DOHH2 (cell line): ENCODE data around the gene ARHGAP6.

Source experiments
- CTCF ChIP-seq: fragments of 200-600 bp; sonication (generic); IDR thresholded peaks from one replicate; pipeline ENCODE4 v1.5.1; 2014; ENCODE audit warnings: antibody characterized with exemption, mild to moderate bottlenecking, low read depth, low read length; ENCODE audit not compliant: poor library complexity, severe bottlenecking
- EZH2phosphoT487 ChIP-seq: fragments of 200-600 bp; sonication (generic); IDR thresholded peaks from 2 replicates; pipeline ENCODE4 v1.6.1; 2017; ENCODE audit warnings: borderline replicate concordance, mild to moderate bottlenecking, antibody characterized with exemption, low read length, moderate library complexity, mixed read lengths

DNA sequence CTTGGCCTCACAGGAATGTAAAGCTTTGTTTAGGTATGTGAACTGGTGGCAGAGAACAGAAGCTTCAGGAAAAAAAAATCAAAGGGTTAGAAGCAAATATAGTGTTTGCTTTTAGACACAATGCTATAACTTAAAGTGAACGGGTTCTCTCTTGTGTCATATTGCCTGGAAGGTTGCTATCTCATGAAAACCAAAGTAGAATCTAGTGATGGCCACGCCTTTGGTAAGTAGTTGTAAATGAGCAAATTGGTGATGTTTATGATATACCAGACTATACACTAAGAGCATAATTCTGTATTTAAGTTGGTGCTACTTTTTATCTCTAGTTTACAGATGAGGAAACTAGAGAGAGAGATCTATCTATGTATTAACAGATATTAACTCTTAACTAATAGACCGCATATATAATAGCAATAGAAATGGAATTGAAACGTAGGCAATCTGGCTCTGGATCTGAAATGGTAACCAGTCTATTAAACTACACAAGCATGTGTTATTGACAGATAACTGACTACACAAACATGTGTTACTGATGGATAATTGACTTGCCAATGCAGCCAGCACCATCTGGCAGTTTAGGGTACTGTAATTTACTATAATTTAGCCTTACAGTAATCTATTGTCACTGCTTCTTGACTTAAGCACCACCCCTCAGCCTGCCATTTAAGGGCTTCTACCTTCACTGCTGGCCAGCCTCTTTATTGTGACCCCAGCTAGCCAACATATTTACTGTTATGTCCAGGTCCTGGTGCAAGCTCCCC is 513.7 kb downstream of the ARHGAP6 start:
- no peak for TF ChIP-seq CTCF
- TF ChIP-seq EZH2phosphoT487 = no peak
